ENCODE results near the gene ZFPM1.

GRCh38 chr16:88535857-88536222 is 82.8 kb downstream of the ZFPM1 start:
- TF ChIP-seq, protein P1, sequence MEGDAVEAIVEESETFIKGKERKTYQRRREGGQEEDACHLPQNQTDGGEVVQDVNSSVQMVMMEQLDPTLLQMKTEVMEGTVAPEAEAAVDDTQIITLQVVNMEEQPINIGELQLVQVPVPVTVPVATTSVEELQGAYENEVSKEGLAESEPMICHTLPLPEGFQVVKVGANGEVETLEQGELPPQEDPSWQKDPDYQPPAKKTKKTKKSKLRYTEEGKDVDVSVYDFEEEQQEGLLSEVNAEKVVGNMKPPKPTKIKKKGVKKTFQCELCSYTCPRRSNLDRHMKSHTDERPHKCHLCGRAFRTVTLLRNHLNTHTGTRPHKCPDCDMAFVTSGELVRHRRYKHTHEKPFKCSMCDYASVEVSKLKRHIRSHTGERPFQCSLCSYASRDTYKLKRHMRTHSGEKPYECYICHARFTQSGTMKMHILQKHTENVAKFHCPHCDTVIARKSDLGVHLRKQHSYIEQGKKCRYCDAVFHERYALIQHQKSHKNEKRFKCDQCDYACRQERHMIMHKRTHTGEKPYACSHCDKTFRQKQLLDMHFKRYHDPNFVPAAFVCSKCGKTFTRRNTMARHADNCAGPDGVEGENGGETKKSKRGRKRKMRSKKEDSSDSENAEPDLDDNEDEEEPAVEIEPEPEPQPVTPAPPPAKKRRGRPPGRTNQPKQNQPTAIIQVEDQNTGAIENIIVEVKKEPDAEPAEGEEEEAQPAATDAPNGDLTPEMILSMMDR (conservative IDR thresholded peaks at IDR 0.05 in 1 of 2, IDR thresholded peaks at IDR 0.05 in 1 of 2; ENCODE audit: extremely low read depth in 1 of 2, insufficient read depth in 1 of 2, low read depth in 1 of 2, low read length in 2 of 2) = no peak
- no peak for TF ChIP-seq EZH2 (IDR thresholded peaks at IDR 0.05; ENCODE audit: borderline replicate concordance, low read length)
